Fibroblast of peridontal ligament (primary cell): Measurements from ENCODE around the gene CAMSAP2.

Source experiments
- DNase-seq: peaks from one replicate; pipeline ENCODE4 v3.0.0-alpha.2; 2010; ENCODE audit errors: extremely low read depth

Gene CAMSAP2, protein sequence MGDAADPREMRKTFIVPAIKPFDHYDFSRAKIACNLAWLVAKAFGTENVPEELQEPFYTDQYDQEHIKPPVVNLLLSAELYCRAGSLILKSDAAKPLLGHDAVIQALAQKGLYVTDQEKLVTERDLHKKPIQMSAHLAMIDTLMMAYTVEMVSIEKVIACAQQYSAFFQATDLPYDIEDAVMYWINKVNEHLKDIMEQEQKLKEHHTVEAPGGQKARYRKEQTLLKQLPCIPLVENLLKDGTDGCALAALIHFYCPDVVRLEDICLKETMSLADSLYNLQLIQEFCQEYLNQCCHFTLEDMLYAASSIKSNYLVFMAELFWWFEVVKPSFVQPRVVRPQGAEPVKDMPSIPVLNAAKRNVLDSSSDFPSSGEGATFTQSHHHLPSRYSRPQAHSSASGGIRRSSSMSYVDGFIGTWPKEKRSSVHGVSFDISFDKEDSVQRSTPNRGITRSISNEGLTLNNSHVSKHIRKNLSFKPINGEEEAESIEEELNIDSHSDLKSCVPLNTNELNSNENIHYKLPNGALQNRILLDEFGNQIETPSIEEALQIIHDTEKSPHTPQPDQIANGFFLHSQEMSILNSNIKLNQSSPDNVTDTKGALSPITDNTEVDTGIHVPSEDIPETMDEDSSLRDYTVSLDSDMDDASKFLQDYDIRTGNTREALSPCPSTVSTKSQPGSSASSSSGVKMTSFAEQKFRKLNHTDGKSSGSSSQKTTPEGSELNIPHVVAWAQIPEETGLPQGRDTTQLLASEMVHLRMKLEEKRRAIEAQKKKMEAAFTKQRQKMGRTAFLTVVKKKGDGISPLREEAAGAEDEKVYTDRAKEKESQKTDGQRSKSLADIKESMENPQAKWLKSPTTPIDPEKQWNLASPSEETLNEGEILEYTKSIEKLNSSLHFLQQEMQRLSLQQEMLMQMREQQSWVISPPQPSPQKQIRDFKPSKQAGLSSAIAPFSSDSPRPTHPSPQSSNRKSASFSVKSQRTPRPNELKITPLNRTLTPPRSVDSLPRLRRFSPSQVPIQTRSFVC (N-terminal part only)

DNA sequence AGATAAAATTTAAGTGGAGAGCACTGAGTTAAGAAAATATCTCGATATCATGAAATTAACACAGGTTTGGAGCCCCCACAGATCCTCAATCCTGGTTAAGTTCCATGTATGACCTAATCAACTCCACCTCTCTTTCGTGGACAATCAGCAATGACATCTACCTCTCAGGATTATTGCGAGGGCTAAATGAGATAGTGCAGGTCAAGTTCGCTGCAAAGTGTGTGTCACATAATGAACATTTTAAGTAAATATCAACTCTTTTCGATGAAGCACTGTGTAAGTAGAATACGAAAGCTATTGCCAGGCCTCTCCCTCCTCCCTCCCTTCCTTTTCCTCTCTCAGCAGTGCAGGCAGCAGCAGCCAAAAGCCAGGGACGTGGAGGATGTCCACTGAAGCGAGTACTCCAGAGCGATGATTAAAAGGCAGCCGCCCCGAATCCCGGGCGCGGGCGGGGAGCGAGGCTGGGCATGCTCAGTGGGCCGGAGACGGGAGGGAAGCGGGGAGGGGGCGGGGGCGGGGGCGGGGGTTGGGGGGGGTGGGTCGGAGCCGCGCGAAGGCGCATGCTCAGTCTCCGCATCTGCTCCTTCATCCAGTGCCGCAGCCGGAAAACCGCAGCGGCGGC lies at the start of gene CAMSAP2:
Gene CAMSAP2 (plus strand): TSS at position 567 of the 622 bp plus-strand sequence. CDS start 935 bp downstream, outside the sequence.
- DNase-seq, result peak; percentile 90

DNA sequence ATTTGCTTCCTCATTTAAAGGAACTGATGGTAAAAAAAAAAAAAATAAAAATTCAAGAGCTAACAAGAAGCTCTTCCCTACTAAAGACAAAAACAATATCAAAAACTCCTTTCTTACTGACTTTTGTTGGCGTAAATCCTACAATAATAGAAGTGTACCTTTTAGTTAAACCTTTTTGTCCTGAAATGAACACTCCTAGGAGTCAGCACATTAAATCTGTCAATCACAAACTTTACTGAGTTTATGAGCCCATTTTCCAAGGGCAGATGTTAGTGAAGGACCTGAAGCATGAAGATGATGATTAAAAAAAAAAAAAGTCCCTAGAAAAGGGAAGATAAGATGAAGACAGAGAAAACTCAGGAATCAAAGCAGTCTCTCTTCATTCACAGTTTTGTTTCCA lies 46.4 kb upstream of the CAMSAP2 start:
- no peak for DNase-seq

DNA sequence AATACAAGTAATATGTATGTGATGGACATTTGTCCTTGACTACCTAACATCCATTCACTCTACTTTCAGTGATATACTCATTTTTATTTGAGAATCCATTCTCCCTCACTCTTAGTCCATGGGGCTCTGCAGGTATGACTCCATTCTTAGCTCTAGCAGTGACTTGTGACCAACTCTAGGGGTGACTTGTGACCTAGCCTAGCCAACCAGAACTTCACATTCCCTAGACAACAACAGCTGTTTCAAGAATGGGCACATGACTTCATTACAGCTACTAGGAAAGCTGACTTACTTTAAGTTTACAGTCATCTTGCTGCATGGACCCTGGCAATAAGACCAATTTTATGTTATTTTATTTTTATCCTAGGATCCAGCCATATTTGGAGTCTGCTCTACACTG lies 45.4 kb upstream of the CAMSAP2 start:
- DNase-seq, result no peak

DNA sequence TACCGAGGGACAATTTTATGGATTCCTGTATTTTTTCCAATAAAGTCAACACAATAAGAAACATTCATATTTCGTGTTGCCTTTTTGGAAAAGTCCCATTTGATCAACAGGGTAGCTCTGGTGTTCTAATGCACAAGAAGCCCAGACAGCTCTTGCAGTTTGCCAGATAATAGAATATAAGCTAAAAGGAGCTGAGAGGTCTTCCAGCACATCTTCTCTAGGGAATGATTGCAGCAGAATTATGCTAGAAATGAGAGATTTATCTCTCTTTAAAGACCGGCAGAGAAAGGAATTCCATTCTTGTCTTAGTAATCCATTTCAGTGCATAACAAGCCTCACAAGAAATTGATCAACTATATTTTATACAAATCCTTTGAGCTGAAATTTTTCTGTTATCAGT lies 44.0 kb upstream of the CAMSAP2 start:
- no peak for DNase-seq

DNA sequence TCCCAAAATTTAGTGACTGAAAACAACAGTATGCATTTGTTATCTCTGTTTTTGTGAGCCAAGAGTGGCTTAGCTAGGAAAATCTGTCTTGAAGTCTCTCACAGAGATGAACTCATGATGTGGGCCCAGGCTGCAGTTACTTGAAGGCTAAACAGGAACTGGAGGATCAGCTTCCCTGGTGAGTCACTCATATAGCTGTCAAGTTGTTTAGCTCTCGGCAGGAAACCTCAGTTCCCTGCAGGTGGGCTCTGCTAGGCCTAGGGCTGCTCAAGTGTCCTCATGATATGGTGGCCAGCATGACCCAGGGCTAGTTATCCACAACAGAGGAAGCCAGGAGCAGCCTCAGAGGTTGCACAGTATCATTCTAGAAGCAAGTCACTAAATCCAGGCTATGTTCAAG lies 38.8 kb upstream of the CAMSAP2 start:
- DNase-seq, result no peak

DNA sequence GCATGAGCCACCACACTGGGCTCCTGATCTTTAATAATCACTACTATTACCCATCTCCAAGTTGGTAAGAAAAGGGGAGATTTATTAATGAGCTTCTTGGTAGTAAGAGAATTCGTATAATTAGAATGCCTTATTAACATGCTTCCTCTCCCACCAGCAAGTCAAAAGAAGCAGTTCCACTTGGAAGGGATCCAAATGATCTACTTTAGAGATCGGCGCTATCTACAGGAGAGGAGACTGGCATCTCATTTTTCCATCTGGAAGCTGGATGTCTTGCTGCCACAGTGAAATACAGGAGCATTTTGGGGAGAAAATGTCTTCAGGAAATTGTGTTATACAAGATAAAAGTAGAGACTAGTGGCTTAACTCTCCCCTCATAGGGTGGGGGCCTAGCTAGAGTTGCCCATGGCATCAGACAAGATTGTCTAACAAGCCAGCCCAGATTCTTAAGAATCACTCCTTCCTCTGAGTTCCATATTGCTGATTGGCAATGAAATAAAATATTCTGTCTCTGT lies 33.6 kb upstream of the CAMSAP2 start:
- DNase-seq, result no peak

DNA sequence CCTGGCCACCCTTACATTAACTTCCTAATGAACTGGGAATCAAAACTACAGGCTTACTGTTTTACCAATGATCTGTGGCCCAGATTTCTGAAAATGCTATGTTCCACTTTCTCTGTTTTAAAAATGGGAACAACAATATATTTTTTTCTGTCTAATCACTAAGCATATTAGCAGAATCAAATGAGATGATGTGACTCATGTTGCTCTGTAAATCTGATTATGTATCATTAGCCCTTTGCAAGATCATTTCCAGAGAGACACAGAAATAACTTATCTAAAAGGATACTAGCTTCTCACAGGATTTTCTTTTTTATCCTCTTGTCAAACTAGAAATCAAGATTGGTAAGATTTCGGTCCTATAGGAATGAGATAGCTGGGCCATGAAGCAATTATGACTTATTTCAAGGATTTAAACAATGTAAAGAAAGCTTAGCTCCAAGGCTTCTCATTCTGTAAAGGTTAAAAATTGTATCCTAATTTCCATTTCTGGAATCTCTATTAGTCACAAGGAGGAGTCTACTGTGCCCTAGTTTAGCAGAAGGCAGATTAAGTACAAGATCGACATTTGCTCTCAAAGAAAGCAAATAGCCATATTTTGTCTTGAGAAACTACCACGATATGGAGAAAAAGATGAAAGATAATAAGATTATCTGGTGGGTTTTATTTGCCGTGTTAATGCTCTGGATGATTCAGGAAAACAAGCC lies 32.4 kb upstream of the CAMSAP2 start:
- no peak for DNase-seq

DNA sequence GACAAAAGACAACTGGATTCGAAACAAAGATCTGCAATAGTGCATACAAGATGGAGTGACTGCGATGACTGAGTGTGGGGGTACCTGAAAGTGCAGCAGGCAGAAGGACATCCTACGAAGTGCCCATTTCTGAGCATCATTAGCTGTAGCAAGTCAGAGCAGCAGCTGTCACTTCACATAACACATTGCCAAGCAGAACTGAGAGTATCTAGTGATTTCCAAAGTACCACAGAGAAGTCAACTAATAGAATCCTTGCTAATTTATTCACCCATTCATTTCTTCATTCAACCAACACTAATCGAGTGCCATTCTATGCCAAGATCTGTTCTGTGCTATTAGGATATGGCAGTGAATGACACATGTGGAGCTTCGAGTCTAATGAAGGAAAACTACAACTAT lies 31.6 kb upstream of the CAMSAP2 start:
- no peak for DNase-seq

DNA sequence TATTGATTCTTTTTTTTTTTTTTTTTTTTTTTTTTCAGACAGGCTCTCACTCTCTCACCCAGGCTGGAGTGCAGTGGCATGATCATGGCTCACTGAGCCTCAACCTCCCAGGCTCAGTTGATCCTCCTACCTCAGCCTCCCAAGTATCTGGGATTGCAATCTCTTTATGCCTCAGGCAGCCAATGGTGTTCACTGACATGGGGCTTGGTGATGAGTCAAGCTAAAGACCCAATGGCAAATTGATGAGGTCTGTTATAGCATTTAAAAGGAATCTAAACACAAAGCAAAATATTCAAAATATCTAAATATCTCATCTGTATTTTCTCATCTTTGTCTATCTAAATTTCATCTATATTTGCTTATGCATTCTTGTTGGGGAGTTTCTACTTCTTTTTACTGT lies 30.5 kb upstream of the CAMSAP2 start:
- no peak for DNase-seq

DNA sequence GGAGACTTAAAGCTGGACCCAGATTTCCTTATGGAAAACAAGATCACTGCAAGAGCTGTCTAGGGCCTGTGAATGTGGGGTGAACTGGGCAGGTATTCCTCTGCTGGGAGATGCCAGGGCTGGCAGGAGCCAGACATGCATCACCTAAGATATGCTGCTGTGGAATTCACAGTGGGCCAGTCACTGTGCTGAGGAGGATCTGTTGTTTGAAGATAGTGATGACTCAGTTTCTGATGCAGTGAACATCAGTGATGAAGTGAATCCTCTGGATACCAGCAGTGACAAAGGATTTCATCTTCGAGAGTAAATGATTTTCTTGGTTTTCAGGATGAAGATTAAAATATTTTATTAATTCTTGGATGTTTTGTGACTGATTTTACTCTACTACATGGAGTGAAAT lies 29.9 kb upstream of the CAMSAP2 start:
- no peak for DNase-seq

DNA sequence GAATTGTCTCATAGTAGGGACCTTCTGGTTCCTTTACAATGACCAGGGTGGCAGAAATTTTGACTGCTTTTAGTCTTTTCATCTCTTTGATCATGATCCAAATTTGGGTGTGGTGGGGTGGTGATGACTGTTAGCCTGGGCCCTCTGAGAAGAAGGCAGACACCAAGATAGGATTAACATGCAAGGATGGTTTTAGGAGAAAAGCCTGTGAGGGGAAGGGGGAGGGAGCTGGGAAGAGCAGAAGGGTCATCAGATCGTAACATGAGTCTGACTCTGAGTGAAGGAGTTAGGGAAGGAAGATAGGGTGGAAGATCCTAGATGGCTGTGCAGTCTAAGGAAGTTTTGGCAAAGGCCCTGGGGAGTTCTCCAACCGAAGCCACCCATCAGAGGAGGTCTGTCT lies 28.5 kb upstream of the CAMSAP2 start:
- no peak for DNase-seq

DNA sequence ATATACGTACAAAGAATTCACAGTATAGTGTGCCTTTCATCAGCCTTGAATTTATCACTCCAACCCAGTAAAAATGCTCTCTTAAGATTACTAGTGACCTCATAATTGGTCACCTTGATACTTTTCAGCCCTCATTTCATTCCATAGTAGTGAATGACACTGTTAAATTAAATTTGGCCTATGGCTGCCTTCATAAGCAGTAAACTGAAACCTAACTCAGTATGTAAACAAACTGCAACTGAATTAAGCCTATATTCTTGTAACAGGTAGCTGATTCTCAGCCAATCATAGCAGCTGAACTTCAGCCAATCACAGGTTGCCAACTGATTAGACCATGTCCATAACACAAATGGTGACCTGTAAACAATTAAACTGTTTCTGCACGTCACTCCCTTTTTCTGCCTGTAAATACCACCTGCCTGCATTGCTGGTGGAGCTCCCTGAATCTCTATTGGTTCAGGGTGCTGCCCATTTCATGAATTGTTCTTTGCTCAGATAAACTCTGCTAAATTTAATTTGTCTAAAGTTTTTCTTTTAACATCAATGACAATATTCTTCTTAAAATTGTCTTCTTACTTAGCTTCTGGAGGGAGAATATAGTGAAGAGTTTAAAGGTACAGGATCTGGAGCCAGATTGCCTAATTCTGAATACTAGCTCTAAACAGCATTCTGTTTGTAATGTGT lies 24.0 kb upstream of the CAMSAP2 start:
- DNase-seq, result no peak

DNA sequence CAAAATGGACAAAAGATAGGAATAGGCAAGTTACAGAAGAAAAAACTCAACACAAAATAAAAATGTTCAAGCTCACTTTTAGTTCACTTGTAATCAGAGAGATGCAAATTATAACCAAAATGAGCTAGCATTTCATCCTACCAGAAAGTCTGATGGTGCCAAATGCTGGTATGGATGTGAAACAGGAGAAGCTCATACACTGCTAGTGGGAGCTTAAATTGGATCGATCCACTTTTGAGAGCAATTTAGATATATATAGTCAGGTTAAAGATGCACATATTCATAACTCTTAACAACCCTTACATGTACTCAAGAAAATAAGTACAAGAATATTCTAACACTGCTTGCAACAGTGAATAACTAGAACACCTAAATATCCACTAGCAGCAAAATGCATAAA lies 18.5 kb upstream of the CAMSAP2 start:
- no peak for DNase-seq

DNA sequence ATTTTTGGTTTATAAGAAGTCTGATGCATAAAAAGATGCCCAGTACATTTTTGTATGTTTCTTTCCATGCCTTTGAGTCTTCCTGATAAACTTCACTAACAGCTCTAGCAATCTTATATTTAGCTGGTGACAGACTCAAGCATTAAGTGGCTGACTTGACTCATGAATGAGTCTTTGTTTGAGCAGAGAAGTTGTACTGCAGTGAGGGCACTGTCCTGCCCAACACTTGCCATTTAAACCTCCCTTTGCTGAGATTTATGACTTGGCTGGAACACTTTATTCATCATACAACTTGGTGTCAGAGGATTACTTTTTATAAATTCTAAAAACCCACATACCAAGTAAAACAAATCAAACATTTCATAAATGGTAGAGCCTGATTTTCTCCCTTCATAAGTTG lies 14.6 kb upstream of the CAMSAP2 start:
- no peak for DNase-seq

DNA sequence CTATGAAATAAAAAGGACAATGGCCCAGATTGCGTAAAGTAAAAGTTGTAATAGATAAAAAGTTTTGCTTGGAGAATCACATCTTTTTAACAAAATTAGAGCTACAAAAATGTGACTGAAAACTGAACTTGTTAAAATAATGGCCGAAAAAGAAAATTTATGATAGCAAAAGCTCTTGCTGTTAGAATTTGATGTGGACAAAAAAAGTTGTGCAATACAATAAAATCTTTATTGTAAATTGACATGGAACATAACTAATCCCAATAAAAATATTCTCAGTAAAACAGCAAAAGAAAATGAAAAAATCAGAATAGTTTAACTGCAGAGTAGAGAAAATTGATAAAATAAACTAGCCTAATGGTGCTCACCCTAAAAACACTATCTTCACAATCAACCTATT lies 11.4 kb upstream of the CAMSAP2 start:
- DNase-seq, result no peak

DNA sequence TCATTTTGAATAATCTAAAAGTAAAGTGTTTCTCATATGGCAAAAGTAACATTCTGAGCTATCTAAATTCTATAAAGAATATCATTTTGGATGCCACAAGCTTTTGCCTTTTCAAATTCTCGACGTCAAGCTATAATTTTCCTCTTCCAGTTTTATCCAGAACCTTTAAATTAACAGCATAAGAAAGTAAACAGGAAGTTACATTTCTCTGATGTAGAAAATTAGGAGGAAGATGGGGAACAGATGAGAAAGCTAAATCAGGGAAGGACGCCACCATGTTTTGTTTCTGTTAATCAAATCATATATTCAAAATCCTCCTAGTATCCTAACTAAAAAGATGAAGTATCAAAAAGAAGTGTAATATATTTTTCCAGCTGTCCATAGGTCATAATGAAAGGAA lies 8.8 kb upstream of the CAMSAP2 start:
- DNase-seq, result peak; percentile 53

DNA sequence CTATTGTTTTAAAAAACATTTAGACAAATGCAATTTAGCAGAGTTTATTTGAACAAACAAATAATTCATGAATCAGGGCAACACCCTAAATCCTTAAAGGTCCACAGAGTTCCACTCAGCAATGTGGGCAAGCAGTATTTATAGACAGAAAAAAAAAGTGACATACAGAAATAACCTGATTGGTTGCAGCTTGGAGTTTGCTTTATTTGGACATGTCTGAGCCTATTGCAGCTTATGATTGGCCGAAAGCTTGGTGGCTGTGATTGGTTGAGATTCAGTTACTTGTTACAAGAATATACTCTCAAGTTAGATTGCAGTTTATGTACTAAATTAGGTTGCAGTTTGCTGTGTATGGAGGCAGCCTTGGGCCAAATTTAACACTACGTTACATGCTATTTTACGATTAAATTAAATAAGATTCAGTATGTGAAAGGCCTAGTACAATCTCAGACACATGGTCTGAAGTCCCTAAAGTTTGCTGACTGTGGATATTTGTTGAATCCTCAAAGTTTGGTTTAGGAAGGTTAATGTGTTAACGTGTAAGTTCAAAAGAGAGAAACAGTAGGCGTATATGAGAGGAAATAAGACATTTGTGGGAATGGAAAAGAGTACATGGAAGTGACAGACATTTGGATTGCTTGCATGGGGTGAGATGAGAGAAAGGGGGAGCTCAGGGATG lies 6.9 kb upstream of the CAMSAP2 start:
- no peak for DNase-seq

DNA sequence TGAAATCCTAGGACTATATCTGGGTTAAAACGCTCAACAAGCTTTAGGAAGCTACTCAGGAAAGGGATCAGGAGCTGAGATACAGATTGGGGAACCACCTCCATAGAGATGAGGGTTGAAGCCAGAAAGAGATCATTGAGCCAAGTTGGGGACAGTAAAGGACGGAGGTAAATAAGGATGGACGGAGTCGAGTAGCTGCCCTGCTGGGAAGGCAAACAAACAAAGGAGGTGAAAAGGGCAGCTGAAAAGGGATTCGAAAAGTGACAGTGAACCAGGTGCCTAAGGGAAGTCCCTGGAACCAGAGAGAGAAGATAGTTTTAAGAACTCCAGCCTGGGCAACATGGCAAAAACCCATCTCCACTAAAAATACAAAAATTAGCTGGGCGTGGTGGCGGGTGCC lies 6.3 kb upstream of the CAMSAP2 start:
- DNase-seq, result no peak

DNA sequence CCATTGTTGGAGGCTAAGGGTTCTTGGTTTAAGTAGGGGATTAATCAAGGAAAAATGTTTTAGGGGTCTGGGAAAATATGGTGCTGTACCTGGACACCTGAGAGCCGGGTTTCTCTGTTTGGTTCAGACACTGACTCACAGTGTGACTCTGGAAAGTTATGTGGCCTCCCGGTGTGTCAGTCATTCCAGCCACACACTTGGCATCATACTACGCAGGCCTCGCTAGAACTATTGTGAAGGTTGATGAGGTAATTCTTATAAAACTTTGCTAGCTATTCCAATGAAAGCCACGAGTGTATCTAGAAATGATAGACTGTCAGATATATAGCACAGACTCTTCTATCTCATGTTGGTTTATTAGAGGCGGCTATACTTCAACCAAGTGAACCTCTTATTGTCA lies 4.8 kb upstream of the CAMSAP2 start:
- DNase-seq, result no peak

DNA sequence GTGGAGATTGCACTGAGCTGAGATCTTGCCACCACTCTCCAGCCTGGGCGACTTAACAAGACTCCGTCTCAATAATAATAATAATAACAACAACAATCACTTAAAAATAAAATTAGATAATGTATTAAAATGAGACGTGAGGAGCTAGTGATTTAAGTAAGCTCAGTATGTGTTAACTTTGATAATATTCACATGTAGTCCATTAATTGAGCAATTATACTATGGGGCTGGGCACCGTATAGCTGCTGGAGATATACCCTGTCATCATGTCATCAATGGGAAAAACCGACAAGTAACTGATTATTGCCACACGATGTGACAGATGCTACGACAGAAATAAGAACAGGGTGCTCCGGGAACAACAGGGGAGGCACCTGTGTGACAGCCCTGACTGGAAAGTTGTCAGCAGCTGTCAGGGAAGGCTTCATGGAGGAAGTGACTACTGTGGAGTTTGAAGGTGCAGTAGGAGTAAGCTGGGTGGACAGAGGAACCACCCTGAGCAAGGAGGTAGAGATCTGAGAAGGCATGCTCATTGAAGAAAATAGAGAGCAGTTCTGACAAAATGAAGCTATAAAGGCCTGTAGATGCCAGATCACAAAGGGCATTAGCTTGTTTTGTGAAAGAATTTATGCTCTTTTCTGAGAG lies 924 bp upstream of the CAMSAP2 start:
- DNase-seq, result no peak
